ENCODE results near the gene PRIM2.
"Not testable (repeated sequence)": the region's sequence is repeated elsewhere in the genome, so short reads cannot be mapped to it uniquely, and the experiment has no call there.

DNA sequence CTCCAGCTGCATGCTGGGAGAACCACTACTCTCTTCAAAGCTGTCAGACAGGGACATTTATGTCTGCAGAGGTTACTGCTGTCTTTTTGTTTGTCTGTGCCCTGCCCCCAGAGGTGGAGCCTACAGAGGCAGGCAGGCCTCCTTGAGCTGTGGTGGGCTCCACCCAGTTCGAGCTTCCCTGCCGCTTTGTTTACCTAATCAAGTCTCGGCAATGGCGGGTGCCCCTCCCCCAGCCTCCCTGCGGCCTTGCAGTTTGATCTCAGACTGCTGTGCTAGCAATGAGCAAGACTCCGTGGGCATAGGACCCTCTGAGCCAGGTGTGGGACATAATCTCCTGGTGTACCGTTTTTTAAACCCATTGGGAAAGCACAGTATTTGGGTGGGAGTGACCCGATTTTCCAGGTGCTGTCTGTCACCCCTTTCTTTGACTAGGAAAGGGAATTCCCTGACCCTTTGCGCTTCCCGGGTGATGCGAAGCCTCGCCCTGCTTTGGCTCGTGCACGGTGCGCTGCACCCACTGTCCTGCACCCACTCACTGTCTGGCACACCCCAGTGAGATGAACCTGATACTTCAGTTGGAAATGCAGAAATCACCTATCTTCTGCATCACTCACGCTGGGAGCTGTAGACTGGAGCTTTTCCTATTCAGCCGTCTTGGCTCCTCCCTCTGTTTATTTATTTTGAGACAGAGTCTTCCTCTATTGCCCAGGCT lies 43.2 kb upstream of the PRIM2 start:
- TF ChIP-seq, protein P1, sequence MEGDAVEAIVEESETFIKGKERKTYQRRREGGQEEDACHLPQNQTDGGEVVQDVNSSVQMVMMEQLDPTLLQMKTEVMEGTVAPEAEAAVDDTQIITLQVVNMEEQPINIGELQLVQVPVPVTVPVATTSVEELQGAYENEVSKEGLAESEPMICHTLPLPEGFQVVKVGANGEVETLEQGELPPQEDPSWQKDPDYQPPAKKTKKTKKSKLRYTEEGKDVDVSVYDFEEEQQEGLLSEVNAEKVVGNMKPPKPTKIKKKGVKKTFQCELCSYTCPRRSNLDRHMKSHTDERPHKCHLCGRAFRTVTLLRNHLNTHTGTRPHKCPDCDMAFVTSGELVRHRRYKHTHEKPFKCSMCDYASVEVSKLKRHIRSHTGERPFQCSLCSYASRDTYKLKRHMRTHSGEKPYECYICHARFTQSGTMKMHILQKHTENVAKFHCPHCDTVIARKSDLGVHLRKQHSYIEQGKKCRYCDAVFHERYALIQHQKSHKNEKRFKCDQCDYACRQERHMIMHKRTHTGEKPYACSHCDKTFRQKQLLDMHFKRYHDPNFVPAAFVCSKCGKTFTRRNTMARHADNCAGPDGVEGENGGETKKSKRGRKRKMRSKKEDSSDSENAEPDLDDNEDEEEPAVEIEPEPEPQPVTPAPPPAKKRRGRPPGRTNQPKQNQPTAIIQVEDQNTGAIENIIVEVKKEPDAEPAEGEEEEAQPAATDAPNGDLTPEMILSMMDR (IDR thresholded peaks at IDR 0.05; ENCODE audit: poor library complexity, severe bottlenecking), result not testable (repeated sequence)
- not testable (repeated sequence) for TF ChIP-seq RAD21 (conservative IDR thresholded peaks at IDR 0.05); POLR2AphosphoS5 (IDR thresholded peaks at IDR 0.05)

Data from neural cell (in vitro differentiated cells).